GM18858 (cell line): ENCODE results near the gene CYBA.

Experiments
- ATAC-seq: cut with Tn5 transposase; IDR thresholded peaks from one replicate; pipeline ENCODE4 v1.9.1; 2021; ENCODE audit not compliant: unreplicated experiment

Gene CYBA

DNA sequence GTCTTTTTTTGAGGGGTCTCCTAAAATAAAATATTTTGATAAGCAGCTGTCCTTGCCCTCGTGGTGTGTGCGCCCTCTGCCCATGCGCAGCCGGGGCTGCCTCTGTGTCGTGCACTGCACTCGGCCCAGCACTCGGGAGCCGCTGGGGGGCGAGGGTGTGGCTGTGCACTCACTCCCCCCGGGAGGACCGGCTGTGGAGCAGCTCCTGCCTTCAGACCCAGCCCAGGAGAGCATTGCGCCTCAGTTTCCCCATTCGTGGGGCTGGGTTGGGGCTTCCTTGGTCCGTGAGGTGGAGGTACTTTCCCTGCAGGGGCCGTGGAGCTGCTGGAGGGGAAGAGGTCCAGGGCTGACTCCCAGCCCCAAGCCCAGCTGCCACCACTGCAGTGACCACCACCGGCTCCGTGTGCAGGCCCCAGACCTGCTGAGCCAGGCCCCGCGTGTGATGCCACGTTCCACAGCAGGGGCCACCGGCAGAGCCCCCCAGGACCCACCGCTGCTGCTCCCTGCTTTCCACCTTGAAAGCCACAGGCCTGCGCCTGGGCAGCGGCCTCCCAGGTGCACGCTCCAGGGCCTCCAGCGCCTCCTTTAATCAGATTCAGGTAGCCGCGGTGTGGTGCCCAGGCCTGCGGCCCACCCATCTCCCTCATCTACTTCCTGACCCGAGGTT lies 18.8 kb downstream of the CYBA start:
- ATAC-seq: no peak

DNA sequence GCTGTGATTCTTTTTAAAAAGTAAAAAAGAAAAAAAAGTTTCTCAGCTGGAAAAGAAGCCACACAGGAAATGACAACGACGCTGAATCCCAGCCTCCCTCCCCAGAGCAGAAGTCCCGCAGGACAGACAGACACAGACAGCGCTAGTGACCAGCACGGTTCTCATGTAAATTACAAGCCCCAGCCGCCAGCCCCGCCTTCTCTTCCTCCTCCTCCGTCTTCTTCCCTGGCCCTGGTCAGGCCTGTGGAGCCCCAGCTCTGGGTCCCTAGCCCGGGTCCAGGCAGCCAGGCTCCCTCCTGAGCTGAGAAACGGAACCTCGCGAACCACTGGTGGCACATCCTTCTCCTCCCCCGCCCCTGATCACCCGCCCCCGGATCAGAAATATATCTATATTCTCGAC lies 19.5 kb downstream of the CYBA start:
- ATAC-seq: no peak

DNA sequence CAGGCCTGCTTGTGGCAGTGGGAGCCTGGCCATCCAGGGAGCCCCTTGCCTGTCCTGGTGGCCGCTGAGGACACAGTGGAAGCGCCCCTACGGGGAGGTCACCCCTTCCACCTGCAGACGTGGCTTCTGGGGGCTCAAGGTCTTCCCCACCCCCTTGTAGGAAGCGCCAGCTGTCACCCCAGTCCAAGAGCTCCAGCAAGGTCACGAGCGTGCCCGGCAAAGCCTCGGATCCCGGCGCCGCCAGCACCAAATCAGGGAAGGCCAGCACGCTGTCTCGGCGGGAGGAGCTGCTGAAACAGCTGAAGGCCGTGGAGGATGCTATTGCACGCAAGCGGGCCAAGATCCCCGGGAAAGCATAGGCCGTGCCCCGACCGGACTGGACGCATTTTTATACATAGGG lies 19.9 kb downstream of the CYBA start:
- ATAC-seq: no peak

DNA sequence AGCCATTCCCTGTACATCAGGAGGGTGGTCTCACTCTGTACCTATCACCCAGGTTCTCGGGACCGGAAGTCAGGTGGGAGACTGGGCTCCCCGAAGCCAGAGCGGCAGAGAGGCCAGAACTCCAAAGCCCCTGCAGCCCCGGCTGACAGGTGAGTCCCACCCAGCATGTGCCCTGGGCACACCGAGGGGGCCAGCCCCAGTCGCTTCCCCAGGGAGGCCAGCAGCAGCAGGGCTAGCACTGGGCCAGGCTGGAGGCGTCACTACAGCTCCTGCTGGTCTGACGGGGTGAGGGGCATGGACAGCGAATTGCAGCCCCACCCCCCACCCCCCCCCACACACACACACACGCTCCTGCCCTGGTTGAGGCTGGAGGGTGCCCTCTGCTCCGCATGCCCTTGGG lies 20.4 kb downstream of the CYBA start:
- no peak for ATAC-seq

DNA sequence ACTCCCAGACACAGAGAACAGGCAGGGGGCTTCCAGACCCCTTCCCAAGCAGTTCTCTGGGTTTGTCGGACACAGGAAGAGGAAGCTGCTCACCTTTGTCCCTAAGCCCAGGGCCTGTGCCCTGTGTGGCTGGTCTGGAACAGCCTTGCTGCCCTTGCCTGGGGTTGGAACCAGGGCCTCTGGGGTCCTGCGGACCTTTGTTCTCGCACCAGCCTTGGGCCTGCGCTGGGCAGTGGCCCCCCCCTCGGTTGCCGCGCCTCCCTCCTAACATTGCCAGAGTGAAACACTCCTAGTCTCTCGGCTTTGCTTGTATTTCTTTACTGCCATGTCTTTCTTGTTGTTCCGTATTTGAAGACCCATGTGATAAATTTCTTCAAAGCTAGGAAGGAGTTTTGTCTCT lies 21.0 kb downstream of the CYBA start:
- ATAC-seq: no peak

DNA sequence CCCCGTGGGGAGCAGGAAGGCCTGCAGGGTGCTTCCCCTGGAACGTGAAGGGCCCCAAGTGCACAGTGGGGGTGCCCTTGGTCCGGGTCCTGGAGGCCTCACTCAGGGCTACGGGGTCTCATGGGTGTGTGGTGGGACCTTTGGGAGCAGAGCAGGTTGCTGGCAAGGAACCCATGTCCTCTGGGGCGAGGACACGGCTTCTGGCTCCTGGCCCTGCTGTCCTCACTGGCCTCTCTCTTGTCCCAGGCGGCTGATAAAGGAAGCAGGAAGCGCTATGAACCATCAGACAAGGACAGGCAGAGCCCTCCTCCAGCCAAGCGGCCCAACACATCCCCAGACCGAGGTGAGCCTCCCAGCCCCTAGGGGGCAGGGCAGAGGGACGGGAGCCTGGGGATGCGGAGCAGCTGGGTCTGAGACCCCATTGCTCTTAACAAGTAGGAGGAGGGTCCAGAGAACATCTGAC lies 22.3 kb downstream of the CYBA start:
- no peak for ATAC-seq

DNA sequence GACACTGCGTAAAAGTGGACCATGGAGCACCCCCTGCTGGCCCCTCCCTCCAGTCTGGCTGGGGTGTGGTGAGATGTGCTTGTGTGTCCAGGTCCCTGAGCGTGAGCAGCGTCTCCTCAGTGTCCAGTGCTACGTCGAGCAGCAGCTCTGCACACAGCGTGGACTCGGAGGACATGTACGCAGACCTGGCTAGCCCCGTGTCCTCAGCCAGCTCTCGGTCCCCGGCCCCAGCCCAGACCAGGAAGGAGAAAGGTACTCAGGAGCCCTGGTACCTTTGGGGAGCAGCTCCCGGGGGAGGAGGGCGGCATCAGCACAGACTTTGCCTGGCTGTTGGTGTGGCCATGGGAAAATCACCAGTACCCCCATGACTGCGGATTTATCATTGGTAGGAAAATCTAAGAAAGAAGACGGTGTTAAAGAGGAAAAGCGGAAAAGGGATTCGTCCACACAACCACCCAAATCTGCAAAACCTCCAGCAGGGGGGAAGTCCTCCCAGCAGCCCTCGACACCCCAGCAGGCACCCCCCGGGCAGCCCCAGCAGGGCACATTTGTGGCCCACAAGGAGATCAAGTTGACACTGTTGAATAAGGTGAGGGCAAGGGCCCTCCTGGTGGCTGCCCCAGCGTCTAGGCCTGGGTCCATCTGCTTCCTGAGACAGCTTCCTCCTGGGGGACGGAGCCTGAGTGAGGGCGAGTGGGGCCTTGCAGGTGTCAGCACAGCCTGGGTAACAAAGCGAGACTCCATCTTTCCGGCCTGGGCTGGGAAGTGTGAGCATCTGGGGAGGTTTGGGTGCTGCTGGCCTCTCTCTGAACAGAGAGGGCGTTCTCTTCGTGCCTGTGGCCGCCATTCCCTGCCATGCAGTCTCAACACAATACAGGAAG lies 23.1 kb downstream of the CYBA start:
- no peak for ATAC-seq

DNA sequence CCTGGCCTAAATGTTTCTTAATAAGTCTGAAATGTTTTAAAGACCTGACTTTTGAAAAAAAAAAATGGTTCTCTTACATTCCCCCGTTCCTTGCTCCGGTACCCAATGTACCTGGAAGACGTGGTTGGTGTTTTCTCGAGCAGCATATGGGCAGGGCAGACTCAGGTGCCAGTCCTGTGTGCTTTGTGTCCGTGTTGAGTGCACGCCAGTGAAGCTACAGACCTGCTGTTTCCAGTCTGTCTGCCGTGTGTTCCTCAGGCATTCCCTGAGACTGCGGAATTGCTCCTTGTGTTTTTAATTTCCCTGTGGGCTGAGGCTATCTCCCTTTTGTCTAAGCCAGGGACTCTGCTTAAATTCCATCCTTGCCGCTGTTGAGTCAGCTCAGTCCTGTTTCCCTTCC lies 24.2 kb downstream of the CYBA start:
- no peak for ATAC-seq

DNA sequence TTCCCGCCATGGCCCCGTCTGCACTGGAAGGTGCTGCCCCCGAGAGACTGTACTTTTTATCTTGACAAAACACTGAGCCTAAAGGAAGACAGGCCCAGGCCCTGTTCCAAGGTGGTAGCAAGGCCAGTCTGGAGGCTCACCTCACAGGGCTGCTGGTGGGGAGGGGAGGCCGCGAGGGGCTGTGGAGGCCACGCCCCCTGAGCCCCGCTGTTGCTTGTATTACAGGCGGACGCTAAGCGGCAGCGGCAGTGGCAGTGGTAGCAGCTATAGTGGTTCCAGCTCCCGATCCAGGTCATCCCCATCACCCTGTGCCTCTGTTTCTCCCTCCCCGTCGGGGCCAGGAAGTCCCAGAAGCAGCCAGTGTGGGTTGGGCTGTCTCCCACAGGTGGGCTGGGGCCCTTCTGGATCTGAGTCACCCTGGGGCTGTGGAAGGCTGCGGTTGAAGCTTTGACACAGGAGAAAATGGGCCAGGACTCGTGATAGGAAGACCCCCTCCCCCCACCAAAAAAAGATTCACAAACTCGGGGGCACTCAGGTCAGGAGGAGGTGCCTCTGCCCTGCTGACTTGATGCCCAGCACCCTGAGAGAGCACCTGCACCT lies 25.8 kb downstream of the CYBA start:
- ATAC-seq: no peak

DNA sequence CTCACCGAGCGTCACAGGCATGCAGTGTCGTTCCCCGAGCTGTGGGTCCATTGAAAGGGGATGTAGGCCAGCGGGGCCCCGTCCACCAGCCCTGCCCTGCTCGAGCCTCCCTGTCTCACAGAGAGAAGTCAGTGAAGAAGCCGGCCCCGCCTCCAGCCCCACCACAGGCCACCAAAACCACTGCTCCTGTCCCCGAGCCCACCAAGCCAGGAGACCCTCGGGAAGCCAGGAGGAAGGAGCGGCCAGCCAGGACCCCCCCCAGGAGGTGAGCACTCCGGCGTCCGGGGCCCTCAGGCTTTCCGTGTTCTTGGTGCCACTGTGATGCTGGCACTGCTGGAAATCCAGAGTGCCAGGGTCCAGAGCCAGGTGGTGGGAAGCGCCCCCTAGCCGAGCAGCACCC lies 26.4 kb downstream of the CYBA start:
- no peak for ATAC-seq

DNA sequence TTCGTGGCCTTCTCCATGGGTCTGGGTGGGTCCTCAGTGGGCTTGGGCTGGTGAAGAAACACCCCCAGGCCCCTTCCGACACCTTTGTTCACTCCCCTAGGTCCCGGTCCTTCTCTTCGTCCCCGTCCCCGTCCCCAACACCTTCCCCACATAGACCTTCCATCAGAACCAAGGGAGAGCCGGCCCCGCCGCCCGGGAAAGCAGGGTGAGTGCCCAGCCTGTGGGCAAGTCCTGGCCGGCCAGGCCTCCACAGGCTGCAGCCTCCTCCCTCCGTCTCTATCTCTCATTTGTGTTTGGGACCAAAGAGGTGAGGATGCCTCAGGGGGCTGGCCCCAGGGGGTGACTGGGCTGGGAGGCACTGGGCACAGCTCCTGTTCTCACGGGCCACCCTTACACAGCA lies 27.0 kb downstream of the CYBA start:
- ATAC-seq: no peak

DNA sequence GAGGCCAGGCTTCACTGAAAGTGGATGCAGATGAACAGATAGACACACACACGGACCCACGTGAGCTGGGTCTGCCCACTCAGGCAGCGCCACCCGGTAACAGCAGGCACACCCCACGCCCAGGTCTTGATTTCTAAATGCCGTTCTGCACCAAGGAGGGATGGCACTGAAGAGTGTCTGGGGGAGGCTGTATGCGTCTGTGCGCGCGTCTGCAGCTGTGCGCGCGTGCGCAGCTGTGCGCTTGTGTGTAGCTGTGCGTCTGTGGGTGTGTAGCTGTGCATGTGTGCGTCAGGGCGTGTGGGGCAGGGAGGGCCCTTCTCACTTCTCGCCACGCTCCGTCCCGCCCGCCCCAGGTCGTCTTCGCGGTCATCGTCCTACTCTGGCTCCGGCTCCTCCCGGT lies 28.0 kb downstream of the CYBA start:
- no peak for ATAC-seq

DNA sequence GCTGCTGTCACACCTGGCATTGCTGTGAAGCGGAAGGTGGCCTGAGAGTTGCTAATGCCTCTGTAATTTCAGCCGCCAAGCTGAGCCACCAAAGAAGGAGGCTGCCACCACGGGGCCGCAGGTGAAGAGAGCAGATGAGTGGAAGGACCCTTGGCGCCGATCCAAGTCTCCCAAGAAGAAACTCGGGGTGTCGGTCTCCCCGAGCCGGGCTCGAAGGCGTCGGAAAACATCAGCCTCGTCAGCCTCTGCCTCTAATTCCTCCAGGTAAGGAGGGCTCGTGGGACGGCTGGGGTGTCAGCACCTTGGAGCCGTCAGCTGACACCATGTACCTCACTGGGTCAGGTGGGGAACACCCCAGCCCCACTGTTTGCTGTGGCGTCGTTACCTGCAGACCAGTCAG lies 28.7 kb downstream of the CYBA start:
- ATAC-seq: no peak

DNA sequence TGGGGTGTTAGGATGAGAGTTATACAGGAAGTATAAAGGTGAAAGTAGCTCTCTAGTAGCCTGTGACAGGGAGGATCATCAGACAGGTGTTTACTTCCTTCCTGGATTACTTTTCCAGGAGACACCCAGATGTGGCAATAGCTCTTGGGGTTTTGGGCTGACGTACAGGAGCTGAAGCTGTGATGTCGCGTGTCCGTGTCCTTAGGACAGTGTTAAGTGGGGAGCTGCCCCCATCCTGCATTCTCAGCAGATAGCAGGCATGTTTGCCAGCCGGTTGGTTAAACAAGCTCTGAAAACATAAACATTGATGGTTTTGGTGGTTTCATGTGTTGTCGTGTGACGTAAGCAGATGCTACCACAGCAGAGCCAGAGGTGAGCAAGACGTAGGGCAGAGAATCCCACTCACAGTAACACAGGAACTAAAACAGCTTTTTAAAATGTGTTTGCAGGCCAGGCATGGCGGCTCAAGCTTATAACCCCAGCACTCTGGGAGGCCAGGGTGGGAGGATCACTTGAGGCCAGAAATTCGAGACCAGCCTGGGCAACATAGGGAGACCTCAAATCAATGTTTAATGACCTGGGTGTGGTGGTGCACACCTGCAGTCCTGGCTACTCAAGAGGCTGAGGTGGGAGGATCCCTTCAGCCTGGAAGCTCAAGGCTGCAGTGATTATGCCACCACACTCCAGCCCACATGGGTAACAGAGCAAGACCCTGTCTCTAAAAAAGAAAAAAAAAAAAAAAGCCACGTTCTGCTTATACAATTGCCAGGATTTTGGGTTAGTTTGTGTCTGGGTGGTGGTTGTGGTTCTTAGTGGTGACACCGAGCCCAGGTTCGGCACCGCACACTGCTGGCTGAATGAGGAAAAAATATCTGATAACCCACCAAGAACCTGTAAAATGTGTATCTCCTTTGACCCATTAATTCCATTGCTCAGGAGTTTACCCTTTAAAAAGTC lies 30.7 kb downstream of the CYBA start:
- ATAC-seq: no peak

DNA sequence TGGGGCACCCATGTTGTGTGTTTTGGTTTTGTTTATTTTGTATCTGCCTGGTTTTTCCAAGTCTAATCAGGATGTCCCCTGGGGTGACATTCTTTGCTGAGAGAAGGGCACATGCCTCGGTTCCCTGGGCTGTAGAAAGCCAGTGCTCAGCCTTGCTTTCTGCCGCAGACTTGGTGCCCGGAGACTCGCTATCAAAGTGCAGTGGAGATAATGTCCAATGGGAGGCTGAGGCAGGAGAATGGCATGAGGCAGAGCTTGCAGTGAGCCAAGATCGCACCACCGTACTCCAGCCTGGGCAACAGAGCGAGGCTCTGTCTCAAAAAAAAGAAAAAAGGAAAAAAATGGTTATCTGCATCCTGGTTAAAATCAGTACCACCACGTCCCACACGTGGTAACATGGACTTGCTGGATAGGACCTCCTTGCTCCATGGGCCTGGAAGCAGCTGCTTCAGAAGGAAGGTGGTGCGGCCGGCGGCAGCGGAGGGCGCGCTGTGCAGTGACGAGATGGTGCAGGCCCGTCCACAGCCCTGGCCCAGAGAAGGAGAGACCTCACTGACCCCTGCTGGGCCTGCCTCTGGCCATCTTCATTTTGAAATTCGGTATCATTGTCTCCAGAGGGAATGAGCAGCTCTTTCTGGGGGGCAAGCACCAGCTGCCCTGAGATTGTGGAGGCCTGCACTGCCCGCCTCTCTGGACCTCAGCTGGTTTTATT lies 31.7 kb downstream of the CYBA start:
- no peak for ATAC-seq

DNA sequence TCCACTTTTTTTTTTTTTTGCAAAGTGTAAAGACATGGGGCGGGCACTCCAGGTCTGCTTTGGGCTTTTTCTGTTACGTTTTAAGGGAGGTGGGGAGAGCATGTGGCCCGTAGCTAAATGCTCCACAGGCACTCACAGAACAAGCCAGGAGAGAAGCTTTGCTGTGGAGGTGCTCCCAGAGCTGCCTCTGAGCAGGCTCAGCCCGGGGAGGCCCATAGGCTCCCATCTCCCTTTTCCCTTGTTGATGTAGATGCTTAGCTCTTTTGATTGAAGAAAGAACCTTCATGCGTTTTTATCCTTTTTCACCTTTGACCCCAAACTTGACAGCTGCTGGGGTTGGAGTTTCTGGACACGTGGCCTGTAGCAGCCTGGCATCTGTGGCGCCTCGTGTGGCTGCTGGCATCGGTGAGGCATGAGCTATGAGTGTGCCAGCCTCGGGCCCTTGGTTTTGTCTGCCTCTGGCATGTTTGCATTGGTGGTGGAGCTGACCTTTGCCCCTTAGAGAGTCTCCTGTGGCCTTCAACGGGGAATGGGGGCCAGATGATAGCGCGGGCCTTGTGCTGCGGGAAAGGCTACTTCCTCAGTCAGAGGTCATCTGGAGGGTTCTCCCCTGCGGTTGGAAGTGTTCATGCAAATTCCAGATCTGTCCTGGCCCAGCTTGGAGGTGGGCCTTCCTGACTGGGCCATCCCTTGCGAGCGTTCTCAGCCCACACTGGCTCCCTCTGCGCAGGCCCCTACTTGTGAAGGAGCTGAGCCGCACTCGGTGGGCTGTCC lies 32.5 kb downstream of the CYBA start:
- ATAC-seq: no peak

DNA sequence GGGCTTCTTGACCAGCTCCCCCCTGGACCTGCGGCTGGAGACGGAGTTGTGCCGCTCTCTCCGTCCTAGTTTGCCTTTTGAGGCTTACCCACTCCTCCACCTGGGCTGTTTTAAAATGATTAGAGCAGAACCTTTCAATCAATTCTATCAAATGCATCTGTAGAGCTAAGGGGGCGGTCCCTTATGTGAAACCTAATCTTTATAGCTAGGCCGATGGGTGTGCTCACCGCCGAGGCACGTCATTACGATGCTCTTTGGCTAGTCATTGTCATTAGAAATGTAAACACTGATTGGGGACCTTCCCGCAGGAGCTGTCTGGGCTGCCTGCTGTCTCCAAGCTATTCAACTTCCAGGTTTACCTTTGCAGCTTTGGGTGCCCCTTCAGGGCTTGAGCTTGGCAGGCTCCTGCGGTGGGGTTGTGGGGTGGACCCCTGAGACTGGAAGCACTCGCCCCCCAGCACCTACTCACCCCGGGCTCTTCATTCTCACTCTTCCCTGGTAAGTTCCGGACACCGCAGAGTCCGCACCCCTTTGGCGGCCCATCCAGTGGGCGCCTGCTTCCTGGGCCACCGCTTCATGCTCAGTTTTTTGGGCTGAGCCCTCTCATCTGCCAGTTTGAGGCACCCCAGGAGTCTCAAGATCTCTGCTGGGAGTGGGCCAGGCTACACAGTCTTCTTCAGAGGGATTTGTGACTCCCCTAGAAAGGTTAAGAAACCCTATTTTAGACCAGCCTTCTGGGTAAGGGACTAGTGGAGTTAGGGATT lies 33.4 kb downstream of the CYBA start:
- ATAC-seq: no peak

DNA sequence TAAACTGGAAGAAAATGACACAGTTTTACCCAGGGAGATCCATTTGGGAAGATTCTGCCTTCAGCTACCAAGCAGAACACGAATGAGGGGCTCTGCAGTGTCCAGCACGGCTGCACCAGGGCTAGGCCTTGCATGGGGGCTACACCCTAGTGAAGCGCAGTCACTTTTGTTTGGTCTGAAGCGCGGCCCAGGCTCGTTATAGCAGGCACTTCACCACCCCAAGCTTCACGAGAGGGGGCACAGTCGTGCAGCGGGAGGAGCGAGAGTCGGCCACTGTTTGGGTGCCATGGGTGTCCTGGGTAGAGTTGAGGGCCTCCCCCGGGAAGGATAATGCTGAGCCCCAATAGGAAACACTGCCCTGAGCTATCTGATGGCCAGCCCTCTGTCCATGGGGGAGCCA lies 34.1 kb downstream of the CYBA start:
- ATAC-seq: no peak

DNA sequence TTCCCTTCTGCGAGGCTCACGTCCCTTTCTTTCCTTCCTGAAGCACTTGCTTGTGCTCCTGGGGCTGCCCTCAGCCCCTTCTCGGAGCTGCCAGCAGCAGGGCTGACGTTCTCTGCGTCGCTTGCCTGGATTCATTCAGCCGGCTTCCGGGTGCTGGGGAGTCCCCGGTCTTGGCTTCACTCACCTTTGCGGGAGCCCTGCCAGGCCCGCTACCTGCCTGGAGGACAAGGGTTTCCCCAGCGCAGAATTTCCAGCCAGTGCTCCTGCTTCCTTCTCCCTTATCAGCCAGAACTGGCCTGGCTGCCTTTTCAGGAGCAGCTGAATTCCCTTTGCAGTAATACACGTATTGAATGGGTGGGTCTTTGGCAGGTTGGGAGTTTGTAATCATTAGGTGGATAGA lies 34.5 kb downstream of the CYBA start:
- ATAC-seq: no peak
